HG03460 (cell line): Measurements from ENCODE around the gene ZCCHC14.
A peak's percentile ranks its signal among the peaks of the same experiment; 100 is the strongest.

Source experiments
- ATAC-seq: cut with Tn5 transposase; IDR thresholded peaks from one replicate; pipeline ENCODE4 v1.9.1; 2021; ENCODE audit not compliant: unreplicated experiment

ZCCHC14 gene

GRCh38 chr16:87492721-87493607, at the start of gene ZCCHC14:
Gene ZCCHC14, minus strand, starts transcription at chr16:87493024. Its CDS starts 786 bp downstream, at chr16:87492238.
- ATAC-seq = peak; percentile 83

- ATAC-seq = no peak
Measured at GRCh38 chr16:87541872-87542234, 49.0 kb upstream of the ZCCHC14 start.

GRCh38 chr16:87541147-87541871, 48.5 kb upstream of the ZCCHC14 start:
- no peak for ATAC-seq

- ATAC-seq = no peak
Measured at GRCh38 chr16:87540897-87541146, 48.0 kb upstream of the ZCCHC14 start.

GRCh38 chr16:87540072-87540896, 47.5 kb upstream of the ZCCHC14 start:
- no peak for ATAC-seq

GRCh38 chr16:87539113-87539512, 46.3 kb upstream of the ZCCHC14 start:
- ATAC-seq = no peak

- no peak for ATAC-seq
Measured at GRCh38 chr16:87538594-87538993, 45.8 kb upstream of the ZCCHC14 start.

GRCh38 chr16:87538160-87538559, 45.3 kb upstream of the ZCCHC14 start:
- no peak for ATAC-seq

- ATAC-seq = no peak
Measured at GRCh38 chr16:87536795-87537142, 43.9 kb upstream of the ZCCHC14 start.

GRCh38 chr16:87535855-87536794, 43.3 kb upstream of the ZCCHC14 start:
- no peak for ATAC-seq

- ATAC-seq = no peak
Measured at GRCh38 chr16:87535457-87535854, 42.6 kb upstream of the ZCCHC14 start.

GRCh38 chr16:87534751-87535150, 41.9 kb upstream of the ZCCHC14 start:
- no peak for ATAC-seq

- ATAC-seq = no peak
Measured at GRCh38 chr16:87534030-87534653, 41.3 kb upstream of the ZCCHC14 start.

GRCh38 chr16:87533061-87533460, 40.2 kb upstream of the ZCCHC14 start:
- ATAC-seq = no peak

- no peak for ATAC-seq
Measured at GRCh38 chr16:87531418-87531817, 38.6 kb upstream of the ZCCHC14 start.

GRCh38 chr16:87528690-87529579, 36.1 kb upstream of the ZCCHC14 start:
- ATAC-seq = no peak

GRCh38 chr16:87527055-87527724, 34.4 kb upstream of the ZCCHC14 start:
- no peak for ATAC-seq

- no peak for ATAC-seq
Measured at GRCh38 chr16:87526238-87526947, 33.6 kb upstream of the ZCCHC14 start.
